ENCODE measurements around the gene STARD13.

Gene STARD13

DNA sequence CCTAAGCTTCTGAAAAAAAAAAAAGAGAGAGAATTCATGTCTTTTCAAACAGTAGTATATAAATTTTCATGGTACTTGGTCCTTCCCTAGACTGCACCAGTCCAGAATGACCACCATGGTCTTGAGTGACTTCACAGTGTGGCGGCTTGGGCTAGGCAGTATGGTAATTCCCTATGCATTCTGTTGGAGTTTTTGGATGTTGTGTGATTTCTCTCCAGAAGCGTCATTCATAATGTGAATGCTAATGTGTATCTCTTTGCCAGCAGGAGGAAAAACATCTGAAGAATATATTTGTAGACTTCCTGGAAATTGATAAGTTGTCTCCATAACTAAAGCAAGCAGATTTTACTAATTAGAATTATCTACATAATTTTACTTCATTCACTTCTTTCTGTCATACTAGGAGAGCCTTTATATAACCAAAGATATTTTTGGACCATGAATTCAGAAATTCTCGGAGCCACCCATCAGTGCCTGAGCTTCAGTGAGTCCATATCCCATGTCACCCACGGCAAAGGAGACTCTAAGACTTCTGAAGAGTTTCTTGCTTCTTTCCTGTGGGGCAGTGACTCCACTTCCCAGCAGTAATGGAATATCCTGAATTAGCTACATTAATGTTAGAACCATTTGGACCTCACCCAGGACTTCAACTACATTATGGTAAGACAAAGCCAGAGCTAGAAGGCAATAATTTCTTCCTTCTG is 8.4 kb downstream of the STARD13 start:
- DNase-seq: no peak

GRCh38 chr13:33276570-33276969 is 9.0 kb downstream of the STARD13 start:
- no peak for DNase-seq

DNA sequence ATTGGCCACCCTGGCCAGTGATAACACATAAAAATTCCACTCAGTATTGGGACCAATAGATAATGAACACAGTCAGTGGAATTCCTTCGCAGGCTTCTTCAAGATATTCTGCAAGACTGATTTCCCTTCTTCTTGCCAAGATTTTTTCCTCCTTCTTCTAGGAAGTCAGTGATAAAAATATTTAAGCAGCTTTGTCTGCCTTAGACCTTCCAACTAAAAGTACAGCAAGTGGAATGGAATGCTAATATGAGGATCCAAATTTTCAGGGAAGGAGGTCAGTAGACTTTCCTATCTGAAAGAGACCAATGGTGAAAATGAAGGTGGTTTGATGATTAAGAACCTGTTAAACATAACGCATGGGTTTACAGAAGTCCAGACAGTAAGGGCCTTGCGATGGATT is 9.6 kb downstream of the STARD13 start:
- DNase-seq: no peak

GRCh38 chr13:33274264-33274663 is 11.3 kb downstream of the STARD13 start:
- DNase-seq: no peak

GRCh38 chr13:33272531-33273124 is 12.9 kb downstream of the STARD13 start:
- no peak for DNase-seq

DNA sequence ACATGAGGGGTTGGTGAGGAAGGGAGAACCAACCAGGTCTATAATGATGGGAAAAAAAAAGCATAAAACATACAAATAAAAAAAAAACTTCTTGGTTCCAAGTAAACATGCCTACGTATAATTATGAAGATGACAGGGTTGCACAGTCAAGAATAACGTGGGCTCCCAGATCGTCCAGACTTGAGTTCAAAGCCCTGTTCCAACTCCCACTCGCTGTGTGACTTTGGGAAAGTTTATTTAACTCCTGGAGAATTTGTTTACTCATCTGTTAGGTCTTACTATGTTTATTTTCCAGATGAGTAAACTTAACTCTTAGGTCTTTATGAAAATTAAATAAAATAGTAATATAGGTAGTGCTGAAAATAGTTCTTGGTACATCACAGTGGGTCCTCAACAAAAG is 13.8 kb downstream of the STARD13 start:
- no peak for DNase-seq

DNA sequence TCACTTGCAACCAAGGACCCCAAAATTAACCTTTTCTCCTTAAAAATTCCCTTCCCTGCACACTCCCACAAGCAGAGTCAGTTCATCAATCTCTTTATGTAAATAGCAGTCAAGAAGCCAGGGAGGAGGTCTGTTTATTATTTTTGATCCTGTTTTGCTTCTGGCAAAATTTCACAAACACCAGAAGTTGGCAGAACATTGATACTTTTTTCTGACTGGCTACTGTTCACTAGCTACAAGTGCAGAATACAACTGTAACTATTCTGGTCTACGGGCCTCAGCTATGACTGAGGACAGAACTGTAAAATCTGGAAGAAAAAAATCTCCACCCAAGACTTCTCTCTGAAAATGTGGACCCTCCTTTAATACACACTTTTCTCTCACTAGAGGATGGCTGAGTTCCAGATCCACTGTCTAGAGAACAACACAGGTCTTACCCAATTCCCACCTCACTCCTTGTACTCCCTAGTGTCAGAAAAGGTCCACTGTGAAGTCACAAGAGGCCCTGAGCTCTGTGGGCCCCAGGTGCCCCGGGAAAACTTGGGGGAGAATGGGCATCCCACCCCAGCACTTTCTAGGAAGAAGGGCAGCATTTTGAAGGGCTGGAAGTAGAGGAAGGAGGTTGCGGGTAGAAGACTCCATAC is 14.5 kb downstream of the STARD13 start:
- no peak for DNase-seq

GRCh38 chr13:33265607-33266006 is 19.9 kb downstream of the STARD13 start:
- DNase-seq: no peak

DNA sequence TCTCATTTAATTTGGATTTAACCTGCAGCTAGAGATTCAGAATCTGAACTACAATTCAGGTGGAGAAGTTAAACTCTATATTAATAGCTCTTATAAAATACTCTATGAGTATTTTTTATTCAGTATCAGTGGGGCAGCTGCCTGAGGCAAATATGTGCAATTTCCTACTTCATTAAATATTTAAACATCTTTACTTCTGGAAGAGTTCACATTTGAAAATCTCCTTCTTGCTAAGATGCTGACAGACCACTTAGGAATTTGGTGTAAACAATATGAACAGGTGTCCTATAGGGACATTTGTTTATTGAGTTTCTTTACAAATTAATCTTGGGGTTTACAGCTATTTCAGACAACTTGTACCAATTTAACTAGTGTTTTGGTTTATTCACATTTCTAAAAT is 20.4 kb downstream of the STARD13 start:
- no peak for DNase-seq

- DNase-seq: no peak
Measured at GRCh38 chr13:33264620-33264978, 21.0 kb downstream of the STARD13 start.

DNA sequence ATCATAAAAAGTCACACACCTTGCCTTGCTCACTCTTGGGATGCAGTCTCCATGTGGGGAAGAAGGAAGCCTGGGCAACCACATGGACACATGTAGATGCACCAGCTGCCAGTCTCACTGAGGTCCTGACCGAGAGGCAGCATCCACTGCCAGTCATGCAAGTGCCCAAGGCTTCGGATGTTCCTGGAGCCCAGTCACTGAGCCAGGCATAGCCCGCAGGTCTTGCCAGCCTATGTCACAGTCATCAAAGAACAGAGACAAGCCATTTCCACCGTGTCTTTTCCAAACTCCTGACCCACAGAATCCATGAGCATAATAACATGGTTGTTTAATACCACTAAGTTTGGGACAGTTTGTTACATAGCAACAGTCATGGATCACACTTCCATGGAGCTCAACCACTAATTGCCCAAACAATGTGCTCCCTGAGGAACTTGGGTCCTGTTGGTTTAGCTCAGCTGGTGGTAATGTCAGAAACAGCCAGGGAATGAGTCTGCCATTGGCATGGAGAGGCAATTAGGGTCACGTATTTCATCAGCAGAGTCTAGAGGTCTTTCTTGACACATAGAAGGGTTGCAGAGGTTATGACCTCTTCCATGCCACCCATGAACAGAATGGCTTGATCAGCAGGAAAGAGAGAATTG is 21.5 kb downstream of the STARD13 start:
- no peak for DNase-seq

GRCh38 chr13:33263484-33263883 is 22.1 kb downstream of the STARD13 start:
- no peak for DNase-seq

GRCh38 chr13:33262997-33263396 is 22.6 kb downstream of the STARD13 start:
- no peak for DNase-seq

- no peak for DNase-seq
Measured at GRCh38 chr13:33262594-33262993, 23.0 kb downstream of the STARD13 start.

DNA sequence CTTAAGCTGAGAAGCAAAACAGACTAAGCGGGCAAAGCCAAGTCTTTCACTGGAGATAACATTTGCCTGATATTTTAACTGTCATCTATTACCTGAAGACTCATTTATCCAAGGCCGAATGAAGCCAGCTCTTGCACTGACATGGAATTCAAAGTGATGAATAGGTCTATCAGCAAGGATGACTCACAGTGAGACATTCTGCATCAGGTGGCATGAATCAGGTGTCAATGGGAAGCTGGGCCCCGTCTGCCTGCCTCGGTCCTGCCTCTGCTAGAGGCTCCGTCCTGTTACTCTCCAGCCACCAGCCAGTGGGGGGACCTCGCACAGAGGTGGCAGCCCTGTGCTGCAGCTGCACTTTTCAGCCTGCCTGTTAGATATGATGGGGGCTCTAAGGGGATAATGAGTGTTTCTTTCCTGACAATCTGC is 23.5 kb downstream of the STARD13 start:
- no peak for DNase-seq

GRCh38 chr13:33261387-33262061 is 24.0 kb downstream of the STARD13 start:
- DNase-seq: no peak

DNA sequence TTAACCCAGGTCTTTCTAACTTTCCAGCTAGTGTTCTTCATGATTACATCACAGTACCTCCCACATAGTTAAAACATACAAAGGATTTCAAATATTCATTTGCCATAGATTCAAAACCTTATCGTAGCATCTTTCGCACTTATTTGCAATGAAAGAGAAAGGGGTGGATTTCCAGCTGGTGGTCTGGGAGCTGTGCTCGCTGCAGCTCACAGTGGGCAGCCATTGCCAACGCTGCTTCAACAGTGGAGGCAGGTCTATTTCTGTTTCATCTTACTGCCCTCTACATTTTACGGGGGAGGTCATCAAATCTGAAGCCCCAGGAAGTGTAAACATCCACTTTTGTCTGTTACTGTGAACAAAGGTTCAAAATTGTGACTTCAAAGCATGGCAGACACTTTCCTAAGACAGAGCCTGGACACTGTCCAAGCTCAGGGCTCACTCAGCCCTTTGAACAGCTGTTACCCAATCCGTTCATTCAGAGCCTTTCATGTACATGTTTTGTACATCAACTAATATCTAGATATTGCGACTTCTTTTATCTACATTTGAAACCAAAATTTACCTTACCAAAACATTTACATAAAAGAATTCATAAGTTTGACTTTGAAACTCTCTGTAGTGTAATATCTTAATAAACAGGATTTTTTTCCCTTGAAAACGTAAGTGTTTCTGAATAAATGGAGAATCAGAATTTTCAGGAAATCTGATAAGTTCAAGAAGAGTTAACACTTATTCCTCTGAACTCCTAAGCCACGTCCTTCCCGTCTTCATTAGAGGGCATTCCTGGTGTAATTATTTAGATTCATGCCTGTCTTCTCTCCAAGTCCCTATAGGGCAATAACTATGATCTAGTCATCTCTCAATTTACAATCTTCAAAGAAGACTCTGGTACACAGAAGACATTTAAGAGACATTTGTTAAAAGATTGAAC is 25.1 kb downstream of the STARD13 start:
- DNase-seq: no peak

DNA sequence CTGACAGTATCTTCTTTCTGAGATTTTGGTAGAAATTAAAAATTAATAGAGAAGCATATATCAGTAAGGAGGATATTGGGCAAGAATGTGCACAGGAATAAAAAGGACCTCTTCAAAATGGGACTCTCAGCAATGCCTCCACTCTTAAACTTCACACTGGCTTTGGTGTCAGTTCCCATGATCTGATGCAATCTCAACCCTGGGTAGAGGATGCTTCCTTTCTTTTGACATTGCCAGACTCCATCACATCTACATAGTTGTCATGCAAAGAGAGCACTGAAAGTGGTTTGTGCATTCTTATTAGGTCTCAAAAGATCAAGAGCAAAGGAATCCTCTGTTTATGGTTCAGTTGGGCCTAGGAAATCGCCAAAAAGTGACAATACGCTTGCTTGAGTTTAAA is 26.3 kb downstream of the STARD13 start:
- DNase-seq: no peak

GRCh38 chr13:33258808-33259193 is 26.8 kb downstream of the STARD13 start:
- DNase-seq: no peak

DNA sequence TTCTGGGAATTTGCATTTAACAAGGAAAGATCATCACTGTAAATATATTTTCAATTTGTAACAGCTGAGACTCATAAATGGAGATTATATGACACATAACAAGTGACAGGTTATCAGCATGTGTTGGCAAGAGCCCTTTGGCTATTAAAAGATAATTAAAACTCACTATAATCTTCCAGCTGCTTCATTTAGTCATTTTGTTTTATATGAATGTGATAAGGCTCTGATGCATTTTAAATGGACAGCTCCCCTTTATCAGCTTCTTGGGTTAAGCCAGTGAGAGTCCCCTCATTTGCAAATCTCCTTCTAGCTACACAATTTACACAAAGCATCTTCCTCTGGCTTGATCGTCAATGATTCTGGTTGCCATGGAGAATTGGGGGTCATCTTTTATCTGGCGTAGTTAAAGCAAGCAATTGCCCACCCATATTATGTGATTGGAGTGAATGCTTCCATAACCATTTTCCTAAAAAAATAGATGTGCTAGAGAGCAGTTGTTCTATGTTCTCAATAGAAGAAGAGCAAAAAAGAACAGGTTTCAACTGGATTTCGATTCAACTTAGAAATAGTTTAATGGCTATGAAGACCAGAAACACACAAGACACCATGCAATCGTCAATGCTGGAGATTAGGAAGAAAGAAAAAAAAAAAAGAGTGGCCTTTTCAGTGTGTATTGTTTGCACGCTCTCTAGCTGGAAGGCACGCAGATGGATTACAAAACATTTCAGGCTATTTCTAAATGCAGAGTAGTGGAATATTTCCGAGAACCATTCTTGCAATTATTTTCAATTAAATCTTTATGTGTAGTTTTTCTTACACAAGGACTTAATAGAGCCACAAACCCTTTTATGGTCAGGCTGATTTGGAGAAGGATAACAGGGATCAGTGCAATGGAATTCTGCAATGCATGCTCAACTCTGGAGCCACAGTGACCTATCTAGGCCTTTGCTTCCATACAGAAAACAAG is 27.4 kb downstream of the STARD13 start:
- no peak for DNase-seq

All from NK-92 treated with Interleukin-12 subunit alpha and Interleukin-12 subunit beta, amount 100 ng/mL, for 24 hours (cell line).